Measurements from ENCODE around the gene FMO5.
"Not testable (repeated sequence)": the region's sequence is repeated elsewhere in the genome, so short reads cannot be mapped to it uniquely, and the experiment has no call there.

FMO5 gene

DNA sequence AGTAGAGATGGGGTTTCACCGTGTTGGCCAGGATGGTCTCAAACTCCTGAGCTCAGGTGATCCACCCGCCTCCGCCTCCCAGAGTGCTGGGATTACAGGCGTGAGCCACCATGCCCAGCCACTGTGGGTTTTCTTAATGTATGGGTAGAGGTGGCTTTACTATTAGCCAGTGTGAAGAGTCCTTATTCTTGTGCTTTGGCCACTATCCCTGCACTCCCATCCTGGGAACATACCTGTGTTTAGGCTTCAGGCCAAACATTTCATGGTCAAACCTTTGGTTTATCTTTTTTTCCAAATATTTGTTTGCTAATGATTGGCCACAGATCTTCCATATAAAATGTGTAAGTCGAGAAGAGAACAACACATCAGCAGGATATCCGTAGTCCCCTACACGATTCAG is 16.5 kb downstream of the FMO5 start:
- no peak for DNase-seq (ENCODE audit: low read depth in 2 of 2, low spot score in 1 of 2)

DNA sequence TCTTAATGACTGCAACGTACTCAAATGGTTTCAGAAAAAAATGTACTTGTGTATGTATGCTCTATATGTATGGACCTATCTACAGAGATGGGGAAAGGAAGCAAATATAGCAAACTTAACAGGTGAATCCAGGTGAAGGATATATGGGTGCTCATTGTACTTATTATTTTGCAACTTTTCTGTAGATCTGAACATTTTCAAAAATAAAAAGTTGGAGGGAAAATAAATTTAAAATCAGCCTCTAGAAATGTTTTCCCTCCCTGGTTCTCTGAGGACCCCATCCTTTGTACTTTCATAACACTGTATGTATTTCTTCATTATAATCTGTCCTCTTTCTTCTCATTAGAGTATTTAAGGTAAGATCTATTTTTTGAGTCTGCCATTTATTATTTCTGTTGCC is 17.9 kb downstream of the FMO5 start:
- DNase-seq (ENCODE audit: low read depth in 2 of 2, low spot score in 1 of 2), result no peak

DNA sequence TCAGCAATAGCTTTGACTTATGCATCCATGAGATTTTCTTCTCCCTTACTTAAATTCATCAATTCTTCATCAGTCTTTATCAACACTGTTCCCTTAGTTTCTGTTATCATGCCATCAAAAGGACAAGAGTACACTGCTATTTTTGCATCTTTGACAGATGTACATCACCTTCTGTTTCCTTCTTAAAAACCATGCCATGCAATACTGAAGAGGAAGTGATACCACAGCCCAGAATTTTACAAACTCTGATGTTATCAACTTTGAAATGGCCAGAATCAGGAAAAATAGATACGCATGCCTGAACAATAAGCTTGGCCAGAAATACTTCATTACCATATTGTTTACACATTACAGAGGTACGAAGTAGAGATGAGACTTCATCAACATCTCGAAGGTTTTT is 21.1 kb downstream of the FMO5 start:
- DNase-seq (ENCODE audit: low read depth in 2 of 2, low spot score in 1 of 2), result no peak

DNA sequence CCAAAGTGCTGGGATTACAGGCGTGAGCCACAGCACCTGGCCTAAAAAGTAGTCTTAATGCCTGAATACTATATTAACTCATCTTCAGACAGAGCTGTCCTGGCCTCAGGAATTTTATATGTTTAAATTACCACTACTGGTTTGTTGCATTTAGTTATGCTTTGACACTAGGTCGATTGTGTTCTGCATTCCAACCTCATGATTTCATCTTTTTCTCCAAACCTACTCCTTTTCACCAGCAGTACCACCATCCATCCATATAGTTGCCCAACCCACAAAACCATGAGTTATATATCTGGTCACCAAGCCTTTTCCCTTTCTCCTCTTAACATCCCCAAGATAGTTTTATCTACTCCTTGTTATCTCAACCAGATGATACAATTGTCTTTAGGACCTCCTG is 22.6 kb downstream of the FMO5 start:
- no peak for DNase-seq (ENCODE audit: low read depth in 2 of 2, low spot score in 1 of 2)

DNA sequence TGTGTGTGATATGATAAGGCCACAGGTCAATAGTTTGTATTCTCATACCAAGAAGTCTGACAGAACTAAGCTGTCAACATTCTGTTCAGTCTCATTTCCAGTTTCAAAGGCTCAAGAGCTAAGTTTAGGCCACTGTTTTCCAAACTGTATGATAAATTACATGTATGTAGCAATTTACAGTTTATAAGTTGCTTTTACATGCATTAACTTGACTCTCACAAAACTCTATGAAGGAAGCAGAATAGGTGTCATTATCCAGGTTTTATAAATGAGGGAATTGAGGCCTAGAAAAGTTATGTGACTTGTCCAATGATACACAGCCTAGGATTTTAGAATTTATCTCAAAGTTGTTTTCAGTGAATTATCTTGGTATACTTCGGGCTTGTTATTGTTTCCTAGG is 23.4 kb downstream of the FMO5 start:
- no peak for DNase-seq (ENCODE audit: low read depth in 2 of 2, low spot score in 1 of 2)

DNA sequence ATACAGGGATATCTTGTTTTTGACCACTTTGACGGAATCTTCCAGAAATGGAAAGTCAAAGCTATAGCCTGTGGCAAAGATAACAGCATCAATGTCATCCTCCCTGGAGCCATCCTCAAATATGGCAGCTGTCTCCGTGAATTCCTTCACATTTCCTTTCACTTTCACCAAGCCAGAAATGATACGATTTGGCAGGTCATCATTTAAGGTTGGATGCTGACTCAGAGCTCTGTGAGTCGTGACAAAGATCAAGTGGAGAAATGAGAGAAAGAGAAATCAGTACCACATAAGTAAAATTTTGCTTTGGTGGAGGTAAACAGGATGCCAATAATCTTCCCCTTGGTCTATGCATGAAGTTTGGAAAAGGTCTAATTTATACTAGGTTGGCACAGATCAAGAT is 23.9 kb downstream of the FMO5 start:
- no peak for DNase-seq (ENCODE audit: low read depth in 2 of 2, low spot score in 1 of 2)

DNA sequence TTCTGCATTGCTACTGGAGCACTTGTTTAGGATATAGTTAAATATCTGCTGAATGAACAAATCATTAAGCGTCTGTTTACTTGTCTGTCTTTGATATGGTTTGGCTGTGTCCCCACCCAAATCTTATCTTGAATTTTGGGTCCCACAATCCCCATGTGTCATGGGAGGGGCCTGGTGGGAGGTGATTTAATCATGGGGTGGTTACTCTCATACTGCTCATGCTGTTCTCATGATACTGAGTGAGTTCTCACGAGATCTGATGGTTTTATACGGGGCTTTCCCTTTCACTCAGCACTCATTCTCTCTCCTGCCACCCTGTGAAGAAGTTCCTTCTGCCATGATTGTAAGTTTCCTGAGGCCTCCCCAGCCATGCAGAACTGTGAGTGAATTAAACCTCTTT is 27.8 kb downstream of the FMO5 start:
- not testable (repeated sequence) for DNase-seq (ENCODE audit: low read depth in 2 of 2, low spot score in 1 of 2)

DNA sequence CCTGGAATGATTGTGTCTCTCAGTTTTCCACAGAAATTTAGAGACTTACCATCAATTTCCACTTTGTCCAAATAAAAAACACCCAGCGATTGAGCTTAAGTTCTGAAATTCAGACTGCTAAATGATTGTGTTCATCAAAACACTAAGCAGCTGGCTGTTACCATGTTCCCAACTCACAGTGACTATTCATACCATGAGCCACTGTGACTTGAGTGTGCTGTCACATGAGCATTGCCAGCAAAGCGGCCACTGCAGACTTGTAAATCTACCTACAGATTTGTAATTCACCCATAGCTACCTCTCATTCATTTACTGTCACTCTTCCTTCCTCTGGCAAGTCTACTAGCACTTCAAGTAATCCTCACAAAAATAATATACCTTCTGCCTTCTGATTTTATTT is 35.6 kb downstream of the FMO5 start:
- no peak for DNase-seq (ENCODE audit: low read depth in 2 of 2, low spot score in 1 of 2)

DNA sequence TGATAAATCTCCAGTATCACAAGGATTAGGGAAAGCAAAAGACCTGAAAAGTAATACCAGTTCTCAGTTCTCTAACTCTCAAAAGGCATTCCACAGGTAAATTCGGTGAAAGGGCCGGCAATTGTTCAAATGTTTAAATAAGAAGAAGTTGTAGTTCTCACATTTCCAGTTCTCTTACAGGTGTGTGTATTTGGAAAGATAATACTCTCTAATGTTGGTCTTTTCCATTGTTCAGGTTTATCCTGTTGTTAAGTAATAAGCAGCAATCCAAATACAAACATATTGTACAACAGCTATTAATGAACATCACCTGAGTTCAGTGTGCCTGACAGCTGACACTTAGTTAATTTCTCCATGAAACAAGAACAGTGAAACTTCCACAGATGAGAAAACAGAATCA is 39.7 kb downstream of the FMO5 start:
- DNase-seq (ENCODE audit: low read depth in 2 of 2, low spot score in 1 of 2), result no peak

DNA sequence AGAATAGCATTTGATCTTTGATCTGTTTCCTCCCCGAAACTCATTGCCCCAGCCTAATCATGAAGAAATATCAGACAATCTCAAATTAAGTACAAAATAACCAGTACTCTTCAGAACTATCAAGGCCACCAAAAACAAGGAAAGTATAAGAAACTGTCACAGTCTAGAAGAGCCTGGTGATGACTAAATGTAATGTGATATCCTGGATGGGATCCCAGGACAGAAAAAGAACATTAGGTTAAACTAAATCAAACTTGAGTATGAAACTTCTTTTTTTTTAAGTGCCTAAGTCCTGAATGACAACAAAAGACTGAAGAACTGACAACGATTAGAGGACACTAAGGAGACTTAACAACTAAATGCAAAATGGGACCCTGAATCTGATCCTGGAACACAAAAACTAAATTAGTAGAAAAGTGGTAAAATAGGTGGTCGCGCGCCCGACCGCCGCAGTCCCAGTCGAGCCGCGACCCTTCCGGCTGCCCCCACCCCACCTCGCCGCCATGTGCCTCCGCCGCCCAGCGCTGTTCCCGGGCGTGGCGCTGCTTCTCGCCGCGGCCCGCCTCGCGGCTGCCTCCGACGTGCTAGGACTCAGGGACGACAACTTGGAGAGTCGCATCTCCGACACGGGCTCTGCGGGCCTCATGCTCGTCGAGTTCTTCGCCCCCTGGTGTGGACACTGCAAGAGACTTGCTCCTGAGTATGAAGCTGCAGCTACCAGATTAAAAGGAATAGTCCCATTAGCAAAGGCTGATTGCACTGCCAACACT is 47.3 kb downstream of the FMO5 start:
- no peak for DNase-seq (ENCODE audit: low read depth in 2 of 2, low spot score in 1 of 2)

DNA sequence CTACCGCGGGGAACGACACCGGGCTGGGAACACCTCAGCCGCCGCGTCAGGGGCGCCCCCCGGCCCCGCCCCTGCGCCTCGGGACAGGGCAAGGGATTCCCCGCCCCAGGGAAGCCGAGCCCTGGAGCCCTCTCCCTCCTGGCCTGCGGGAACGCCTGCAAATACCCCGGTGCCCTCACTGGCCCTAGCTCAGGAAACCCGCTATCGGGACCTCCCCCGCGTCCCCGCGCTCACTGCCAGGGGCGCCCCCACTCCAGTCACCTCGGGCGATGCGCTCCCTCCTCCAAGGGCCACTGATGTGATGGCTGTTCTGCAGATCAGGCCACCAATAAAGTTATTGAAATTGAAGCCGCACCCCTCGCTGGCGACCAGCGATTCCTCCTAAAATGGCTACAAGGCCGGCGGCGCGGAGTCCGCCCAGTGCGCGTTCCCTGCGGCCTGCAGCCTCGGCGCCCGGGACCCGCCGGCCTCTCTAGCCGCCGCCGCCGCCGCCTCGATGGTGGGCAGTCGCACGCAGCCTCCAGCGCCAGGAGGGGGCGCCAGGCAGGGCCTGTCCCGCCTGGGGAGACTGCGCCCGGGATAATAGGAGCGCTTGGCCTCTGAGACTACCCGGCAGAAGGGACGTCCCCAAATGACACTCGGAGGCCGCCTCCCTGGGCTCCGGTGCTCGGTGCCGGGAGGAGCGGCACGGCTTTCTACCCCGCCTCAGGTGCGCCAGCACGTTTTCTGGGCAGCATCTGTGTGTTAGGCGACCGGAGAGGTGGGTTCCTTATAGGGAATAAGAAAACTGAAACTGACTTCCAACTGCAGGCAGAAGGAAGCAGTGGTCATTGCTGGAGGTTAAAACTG is 52.7 kb downstream of the FMO5 start, which contains the start of gene PRKAB2:
Gene PRKAB2, minus strand, starts transcription at position 303 of the 849 bp plus-strand sequence. CDS start 326 bp downstream, outside the sequence.
- DNase-seq (ENCODE audit: low read depth in 2 of 2, low spot score in 1 of 2), result peak; percentile 71 to 82

DNA sequence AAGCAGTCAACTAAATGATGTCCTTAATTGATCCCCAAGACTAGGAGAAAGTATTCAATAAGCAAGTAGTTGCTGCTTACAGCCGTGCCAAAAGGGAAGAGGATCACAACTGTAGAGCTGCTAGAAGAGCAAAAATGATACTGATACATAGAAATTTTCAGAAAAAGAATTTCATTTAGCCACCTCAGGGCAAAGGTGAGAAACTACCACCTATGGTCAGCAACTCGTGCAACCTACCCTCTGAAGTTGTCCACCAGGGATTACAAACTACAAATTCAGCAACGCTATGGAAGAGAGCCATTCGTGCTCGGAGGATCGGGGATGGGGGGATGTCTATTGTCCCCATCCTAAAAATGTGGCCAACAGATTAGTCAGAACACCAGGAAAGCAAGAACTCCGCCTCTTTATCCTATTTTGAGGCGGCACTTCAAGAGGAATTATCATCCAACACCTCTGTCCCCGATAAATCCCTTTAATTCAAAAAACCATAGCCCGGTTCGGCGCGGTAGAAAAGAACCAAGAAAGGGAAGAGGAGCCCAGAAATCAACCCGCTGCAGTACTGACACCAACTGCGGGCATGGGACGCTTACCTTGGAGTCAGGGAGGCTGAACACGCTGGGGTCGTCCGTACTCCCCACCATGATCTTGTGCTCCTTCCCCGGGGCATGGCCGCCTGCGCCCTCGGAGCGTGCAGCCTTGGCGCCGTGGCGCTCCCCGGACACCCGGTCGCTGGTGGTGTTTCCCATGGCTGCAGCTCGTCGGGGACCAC is 53.6 kb downstream of the FMO5 start:
- no peak for DNase-seq (ENCODE audit: low read depth in 2 of 2, low spot score in 1 of 2)

DNA sequence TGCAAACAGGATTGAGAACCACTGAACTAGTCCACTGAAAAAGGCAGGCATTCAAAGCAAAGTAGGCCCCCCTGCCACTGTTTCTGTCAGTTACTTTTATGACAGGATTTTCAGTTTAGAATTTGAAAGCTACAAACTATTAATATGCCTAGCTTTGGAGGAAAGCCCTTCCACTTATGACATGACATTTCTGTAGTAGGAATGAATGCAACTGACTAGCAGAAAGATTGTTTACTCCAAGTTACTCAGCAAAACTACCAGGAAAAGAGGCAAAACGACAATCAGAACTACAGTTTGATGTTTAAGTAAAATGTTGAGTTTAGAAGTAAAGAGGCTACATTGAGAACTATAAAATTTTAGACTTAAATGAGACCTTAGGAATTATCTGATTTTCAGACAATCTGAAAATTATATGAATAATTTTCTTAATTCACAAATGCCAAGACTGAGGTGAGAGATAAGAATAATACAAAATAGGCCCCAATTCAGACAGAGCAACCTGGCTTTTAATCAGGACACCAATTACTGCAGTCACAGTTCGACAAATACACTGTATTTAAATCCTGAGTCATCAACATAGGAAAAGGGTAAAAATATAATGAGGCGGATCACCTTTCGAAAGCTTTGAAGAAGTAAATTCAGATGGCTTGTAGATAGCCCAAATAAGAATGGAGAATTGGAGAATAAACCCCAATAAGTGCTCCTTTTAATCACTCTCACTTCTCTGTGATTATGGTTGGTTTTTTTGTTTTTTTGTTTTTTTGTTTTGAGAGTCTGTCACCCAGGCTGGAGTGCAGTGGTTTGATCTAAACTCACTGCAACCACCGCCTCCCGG is 55.1 kb downstream of the FMO5 start:
- DNase-seq (ENCODE audit: low read depth in 2 of 2, low spot score in 1 of 2), result no peak

DNA sequence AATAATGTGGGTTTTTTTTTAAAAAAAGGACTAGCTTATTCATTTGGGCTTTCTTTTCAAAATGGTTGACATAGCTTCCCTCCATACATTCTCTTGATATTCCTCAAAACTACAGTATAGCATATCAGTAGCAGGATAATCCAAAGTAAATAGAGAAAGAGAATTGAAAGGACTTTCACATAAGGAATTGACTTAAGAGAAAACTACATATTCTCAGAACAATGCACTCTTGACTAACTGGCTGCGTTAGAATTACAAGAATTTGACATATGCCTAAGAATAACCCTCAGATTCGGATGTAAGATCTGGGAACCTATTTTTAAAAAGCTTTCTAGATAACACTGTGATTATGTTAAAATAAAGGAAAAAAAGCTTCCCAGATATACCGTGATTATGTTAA is 56.0 kb downstream of the FMO5 start:
- no peak for DNase-seq (ENCODE audit: low read depth in 2 of 2, low spot score in 1 of 2)

DNA sequence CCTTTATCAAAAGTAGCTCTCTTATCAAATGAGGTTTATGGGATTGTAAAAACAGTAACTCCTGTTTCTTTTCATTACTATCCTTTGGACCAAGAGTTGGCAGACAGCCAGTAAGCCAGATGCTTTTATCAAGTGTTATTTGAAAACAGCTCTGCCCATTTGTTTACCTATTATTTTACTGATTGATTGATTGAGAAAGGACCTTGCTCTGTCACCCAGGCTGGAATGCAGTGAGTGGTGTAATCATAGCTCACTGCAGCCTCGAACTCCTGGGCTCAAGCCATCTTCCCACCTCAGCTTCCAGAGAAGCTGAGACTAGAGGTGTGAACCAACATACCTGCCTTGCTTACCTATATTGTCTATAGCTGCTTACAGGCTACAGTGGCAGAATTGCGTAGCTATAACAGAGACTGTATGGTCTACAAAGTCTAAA is 56.5 kb downstream of the FMO5 start:
- DNase-seq (ENCODE audit: low read depth in 2 of 2, low spot score in 1 of 2), result no peak

DNA sequence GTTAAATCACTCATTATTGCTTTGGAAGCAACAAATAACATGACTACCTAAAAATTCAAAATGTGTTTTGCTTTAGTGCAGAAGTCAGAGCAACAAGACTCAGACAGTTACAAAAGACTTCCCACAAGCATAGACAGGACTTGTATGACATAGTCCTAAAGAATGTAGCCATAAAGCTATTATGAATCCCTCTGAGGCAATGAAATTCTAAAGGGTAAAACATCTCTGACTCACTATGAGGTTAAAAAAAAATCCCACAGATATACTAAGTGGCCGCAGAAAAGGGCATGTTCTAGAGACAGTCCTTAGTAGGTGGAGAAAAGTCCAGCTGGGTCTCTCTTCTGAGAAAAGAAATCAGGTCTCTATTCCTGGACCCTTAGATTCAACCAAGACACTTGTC is 57.8 kb downstream of the FMO5 start:
- DNase-seq (ENCODE audit: low read depth in 2 of 2, low spot score in 1 of 2), result no peak

DNA sequence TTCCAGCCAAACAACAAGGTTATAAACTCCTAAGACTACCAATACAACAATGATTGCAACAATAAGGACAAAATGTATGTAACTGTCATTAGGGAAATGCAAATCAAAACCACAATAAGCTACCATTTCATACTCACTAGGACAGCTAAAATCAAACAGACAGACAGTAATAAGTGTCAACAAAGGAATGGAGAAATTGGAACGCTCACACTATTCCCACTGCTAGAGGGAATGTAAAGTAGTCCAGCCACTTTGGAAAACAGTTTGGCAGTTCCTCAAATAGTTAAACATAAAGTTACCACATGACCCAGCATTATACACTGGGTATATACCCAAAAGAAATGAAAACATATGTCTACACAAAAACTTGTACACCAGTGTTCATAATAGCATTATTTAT is 62.1 kb downstream of the FMO5 start:
- no peak for DNase-seq (ENCODE audit: low read depth in 2 of 2, low spot score in 1 of 2)

DNA sequence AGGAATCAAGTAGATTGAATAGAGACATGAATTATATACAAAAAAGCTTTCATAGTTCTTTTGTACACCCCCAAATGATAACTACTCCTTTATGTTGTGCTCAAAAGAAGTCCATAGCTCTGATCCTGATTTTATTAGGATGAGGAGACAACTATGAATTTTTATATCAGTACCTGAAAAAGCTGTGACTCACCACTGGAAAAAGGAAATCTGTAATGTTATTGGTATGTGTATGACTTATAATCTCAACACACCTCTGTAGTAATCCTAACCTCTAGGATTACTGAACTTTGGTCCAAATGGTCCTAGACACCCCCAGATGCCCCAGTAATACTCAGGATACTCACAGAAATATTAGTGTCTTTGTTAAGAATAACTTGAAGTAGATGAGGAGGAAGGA is 63.0 kb downstream of the FMO5 start:
- DNase-seq (ENCODE audit: low read depth in 2 of 2, low spot score in 1 of 2), result no peak

DNA sequence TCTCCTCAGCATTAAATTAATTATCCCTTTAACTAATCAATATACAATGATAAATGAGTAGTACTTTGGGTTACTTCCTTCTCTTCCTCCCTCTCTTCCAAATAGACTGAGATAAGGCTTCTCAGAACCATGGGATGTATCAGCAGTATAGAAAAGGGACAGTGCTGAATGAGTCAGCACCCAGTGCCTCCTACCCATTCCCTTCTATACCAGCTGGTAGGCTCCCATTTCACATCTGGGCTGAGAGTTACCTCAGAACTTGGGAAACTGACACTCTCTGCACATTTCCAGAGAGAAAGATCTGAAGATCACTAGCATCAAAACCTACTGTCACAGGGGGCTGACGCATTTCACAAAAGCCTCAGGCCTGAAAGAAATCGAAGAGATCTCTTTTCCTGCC is 68.0 kb downstream of the FMO5 start:
- DNase-seq (ENCODE audit: low read depth in 2 of 2, low spot score in 1 of 2), result not testable (repeated sequence)

DNA sequence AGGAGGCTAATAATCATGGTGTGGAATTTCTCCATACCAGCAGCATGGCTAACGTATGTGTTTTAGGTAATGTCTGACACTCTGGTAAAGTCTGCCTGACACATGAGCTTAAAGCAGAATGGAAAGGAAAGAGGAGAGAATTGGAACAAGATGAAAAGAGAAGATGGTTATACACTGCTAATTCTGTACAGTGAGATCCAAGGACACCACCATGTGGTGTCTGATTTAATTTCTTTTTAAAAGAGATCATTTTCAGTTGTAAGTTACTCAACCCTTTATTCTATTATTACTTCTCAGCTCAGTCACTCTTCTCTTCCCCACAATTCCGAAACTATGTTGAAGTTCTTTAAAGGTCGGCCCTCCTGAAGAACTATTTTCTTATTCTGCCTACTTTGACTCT is 68.5 kb downstream of the FMO5 start:
- no peak for DNase-seq (ENCODE audit: low read depth in 2 of 2, low spot score in 1 of 2)

DNA sequence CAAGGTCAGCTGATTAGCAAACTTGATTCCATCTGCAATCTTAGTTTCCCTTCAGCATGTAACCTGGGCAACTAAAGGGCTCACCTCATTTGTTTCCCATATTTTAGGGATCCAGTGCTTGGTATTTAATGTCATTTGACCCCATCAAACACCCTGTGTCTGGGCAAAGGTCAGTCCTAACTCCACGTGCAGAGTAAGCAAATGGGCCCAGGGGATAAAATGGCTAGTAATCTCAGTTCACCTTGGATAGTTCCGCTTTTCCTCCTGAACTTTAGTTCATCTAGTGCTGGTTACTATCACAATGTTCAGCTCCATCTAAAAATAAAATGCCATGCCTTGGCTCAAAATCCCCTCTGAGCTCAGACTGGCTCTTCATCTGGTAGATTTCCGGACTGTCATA is 72.4 kb downstream of the FMO5 start:
- DNase-seq (ENCODE audit: low read depth in 2 of 2, low spot score in 1 of 2), result no peak
